DMS114 treated with DMSO at 0.1 percent for 48 hours (cell line): ENCODE results near the gene RAG1.

Source experiments
- DNase-seq: peaks from one replicate; lab custom pipeline; 2025; ENCODE audit not compliant: unreplicated experiment; lab: John Stamatoyannopoulos, UW

RAG1 gene

DNA sequence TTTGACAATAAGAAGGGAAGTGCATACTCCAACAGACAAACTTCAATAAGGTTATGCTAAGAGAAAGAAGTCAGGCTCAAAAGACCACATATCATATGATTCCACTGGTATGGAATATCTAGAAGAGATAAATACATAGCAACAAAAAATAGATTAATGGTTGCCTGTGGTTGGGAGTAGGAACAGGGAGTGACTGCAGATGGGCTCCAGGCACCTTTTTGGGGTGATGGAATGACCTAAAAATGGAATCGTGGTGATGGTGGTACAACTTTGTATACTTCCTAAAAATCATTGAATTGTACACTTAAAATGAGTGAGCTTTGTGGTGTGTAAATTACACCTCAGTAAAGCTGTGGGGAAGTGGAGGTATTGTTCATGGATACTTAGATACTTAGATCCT is 59.2 kb downstream of the RAG1 start:
- no peak for DNase-seq

DNA sequence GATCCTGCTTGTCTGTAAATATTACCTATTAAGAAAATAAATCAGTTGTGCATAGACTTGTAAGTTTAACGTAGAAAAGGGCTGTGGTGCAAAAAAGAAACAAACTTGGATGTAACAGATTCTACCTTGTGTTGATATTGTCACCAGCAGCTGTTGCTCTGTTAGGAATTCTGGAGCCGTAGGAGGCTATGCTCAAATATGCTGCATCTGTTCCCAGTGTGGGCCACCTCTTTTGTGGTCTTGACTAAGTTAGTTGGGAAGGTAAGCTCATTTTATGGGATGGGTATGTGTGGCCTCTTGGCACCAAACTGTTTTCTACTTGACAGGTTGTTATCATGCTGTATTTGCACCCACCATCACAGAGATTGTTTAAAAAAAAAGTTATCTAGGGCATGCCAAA is 59.7 kb downstream of the RAG1 start:
- no peak for DNase-seq

DNA sequence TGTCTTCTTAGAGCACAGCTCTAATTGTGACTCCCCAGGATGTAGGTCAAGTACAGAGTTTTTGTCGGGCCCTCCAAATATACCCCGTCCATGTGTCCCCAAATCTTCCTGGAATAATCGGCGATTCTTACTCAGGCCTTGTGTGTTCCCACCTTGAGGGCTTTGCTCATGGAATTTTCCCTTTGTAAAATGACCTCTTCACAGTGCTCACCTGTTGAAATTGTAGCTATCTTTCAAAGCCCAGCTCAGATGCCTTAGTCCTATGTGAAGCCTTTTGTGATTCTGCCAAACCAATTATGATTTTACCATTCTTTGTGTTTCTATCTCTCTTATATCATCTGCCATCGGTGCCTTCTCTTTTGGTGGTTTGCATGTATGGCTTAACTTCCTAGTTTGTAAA is 60.3 kb downstream of the RAG1 start:
- DNase-seq = no peak

DNA sequence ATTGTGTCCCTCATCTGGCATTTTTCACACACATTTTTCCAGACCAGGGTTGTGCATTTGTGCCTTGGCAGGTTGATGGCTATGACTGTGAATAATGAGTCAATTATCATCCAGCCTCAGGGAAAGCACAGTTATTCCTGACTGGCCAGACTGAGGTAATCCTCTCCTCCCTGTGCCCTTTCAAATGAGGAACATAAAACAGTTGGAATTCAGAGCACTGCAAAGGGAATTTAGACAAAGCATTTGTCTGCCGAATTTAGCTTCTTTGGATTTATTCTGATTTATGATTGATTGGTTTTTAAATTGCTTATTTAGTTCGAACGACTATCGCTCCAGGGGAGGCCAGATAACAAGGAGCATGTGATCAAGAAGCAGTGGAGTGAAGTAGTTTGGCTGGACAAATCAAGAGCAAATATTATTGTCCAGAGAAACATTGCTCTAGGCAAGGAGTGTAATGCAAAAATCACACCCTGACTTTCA is 61.0 kb downstream of the RAG1 start:
- DNase-seq = no peak
